AG09309 (cell line): ENCODE results near the gene JAML.

Experiments
- DNase-seq: peaks from one replicate; pipeline ENCODE4 v3.0.0-alpha.2; 2010; ENCODE audit warnings: low read depth
- H3K4me3 ChIP-seq: 2 replicates; pipeline ENCODE4 v1.5.1; 2011; ENCODE audit warnings: mild to moderate bottlenecking, low read depth, low read length, moderate library complexity; ENCODE audit not compliant: control insufficient read depth
- CTCF ChIP-seq: IDR thresholded peaks from 2 replicates; pipeline ENCODE4 v1.5.1; 2011; ENCODE audit warnings: mild to moderate bottlenecking, low read depth, low read length, inconsistent platforms; ENCODE audit not compliant: insufficient read depth, control insufficient read depth; ENCODE audit errors: missing control alignments

The JAML gene

GRCh38 chr11:118210323-118210722 is 14.5 kb downstream of the JAML start:
- TF ChIP-seq CTCF = no peak

DNA sequence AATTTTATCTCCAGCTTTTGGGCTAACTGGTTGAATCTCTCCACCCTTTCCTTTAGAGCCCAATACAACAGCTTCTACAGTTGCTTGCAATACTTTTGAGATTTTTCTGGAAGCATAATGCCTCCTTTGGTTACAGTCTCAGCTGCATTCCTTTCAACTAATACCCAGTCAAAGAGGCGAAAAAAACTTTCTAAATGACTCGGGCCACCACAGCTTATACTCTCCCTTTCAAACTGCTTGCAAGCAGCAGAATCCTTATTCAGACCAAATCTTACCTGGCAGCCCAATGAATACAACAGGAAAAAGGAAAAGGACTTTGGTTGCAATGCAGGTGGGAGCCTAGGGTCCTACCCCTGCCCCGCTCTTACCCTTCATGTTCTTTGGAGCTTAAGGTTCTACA is 15.8 kb downstream of the JAML start:
- H3K4me3 ChIP-seq = no peak overlapping the region
- TF ChIP-seq CTCF = no peak
- DNase-seq = no peak

More at GRCh38 chr11:118210323-118210722, 14.5 kb downstream of the JAML start:
- no peak overlapping the region for H3K4me3 ChIP-seq
- no peak for DNase-seq

DNA sequence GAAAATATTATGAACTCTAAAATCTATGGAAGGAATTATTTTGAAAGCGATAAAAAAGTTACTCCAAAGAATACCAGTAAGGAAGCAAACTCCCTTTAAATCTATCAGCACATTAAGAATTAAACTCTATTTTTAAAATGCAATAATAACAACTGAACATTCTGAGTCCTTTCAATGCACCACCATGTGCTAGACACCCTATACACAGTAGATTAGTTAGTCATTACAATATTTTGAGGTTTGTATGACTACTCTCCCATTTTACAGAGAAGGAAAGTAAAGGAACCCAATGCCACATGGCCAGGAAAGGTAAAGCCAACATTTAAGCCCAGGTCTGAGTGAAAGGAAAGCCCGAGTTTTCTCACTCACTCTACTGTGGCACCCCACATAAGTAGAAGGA is 17.7 kb downstream of the JAML start:
- H3K4me3 ChIP-seq = no peak overlapping the region
- TF ChIP-seq CTCF = no peak
- DNase-seq = no peak

- no peak overlapping the region for H3K4me3 ChIP-seq
- DNase-seq = no peak
- TF ChIP-seq CTCF = no peak
Observed at GRCh38 chr11:118206391-118207031, 18.3 kb downstream of the JAML start.

DNA sequence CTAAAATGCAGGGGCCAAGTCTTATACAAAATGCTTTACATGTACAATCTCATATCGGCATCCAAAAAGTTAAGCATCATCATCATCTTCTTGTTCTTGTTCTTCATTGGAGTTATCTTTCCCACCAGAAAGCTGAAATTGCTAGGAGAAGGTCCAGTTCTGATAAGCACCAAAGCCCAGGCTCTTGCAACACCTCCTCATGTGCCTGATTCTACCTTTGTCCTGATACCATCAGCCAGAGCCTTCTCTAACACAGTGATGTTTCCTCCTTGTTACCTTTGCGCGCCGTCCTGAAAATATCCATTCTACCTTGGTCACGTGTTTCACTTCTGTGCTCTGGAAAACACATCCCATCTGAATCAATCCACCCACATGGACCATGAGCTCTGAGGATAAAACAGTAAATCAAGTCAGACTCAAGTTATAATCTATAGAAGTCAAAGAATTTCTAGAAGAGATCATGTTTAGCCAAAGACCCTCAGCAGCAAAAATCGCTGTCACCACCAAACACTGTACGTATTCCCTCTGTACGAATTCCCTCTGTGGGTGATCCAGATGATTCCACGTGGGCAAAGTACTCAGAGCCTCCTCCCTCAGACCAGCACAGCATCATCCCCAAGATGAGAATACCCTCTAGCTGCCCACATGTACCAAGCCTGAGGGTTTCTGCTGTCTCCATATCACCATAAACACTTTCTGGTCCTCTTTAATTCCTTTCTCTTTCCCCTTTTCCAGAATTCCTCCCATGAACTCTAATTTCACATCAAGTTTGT is 19.0 kb downstream of the JAML start:
- no peak for TF ChIP-seq CTCF
- DNase-seq = no peak
- H3K4me3 ChIP-seq = no peak overlapping the region

- TF ChIP-seq CTCF = no peak
- DNase-seq = no peak
- no peak overlapping the region for H3K4me3 ChIP-seq
Observed at GRCh38 chr11:118202599-118203422, 22.0 kb downstream of the JAML start.
